H9 (cell line): ENCODE results near the gene PLCH1. TPM values are rescaled to one million over a fixed set of nuclear protein-coding genes. Genes with fewer than 3 reads are reported as not detected.

Experiments
- DNase-seq: peaks from one replicate; pipeline ENCODE4 v3.0.0-alpha.2; 2017
- H2AFZ ChIP-seq: one replicate; pipeline ENCODE4 v1.6.1; 2013; ENCODE audit warnings: mild to moderate bottlenecking, low read length, control low read depth, moderate library complexity
- H2AK5ac ChIP-seq: 2 replicates; pipeline ENCODE4 v1.6.1; 2013; ENCODE audit warnings: low read length, control low read depth, mixed read lengths; ENCODE audit not compliant: insufficient read length
- H2BK120ac ChIP-seq: one replicate; pipeline ENCODE4 v1.6.1; 2013; ENCODE audit warnings: low read depth, mild to moderate bottlenecking, low read length, control low read depth, inconsistent platforms; ENCODE audit not compliant: poor library complexity, severe bottlenecking
- H2BK12ac ChIP-seq: 2 replicates; pipeline ENCODE4 v1.6.1; 2013; ENCODE audit warnings: low read length, control low read depth, mixed read lengths, low read depth; ENCODE audit not compliant: insufficient read length
- H2BK15ac ChIP-seq: 2 replicates; pipeline ENCODE4 v1.6.1; 2013; ENCODE audit warnings: low read depth, low read length, control low read depth
- H2BK20ac ChIP-seq: one replicate; pipeline ENCODE4 v1.6.1; 2013; ENCODE audit warnings: low read depth, mild to moderate bottlenecking, low read length, control low read depth, inconsistent platforms; ENCODE audit not compliant: poor library complexity, severe bottlenecking
- H2BK5ac ChIP-seq: 2 replicates; pipeline ENCODE4 v1.6.1; 2013; ENCODE audit warnings: low read length, control low read depth, mixed read lengths; ENCODE audit not compliant: insufficient read length
- H3K14ac ChIP-seq: 2 replicates; pipeline ENCODE4 v1.6.1; 2013; ENCODE audit warnings: low read length, control low read depth; ENCODE audit not compliant: insufficient read depth
- H3K18ac ChIP-seq: 2 replicates; pipeline ENCODE4 v1.6.1; 2013; ENCODE audit warnings: low read depth, mild to moderate bottlenecking, mixed read lengths, low read length, control low read depth; ENCODE audit not compliant: insufficient read length
- H3K23ac ChIP-seq: 2 replicates; pipeline ENCODE4 v1.6.1; 2013; ENCODE audit warnings: low read length, control low read depth, mixed read lengths, low read depth; ENCODE audit not compliant: insufficient read length
- H3K23me2 ChIP-seq: 2 replicates; pipeline ENCODE4 v1.6.1; 2013; ENCODE audit warnings: low read depth, mild to moderate bottlenecking, mixed read lengths, low read length, control low read depth; ENCODE audit not compliant: insufficient read length, poor library complexity, severe bottlenecking
- H3K27ac ChIP-seq: 2 replicates; pipeline ENCODE4 v1.5.1; 2013; ENCODE audit warnings: low read length, control low read depth, mixed read lengths, low read depth; ENCODE audit not compliant: insufficient read length
- H3K27me3 ChIP-seq: 2 replicates; pipeline ENCODE4 v1.6.1; 2013; ENCODE audit warnings: low read length, control low read depth, inconsistent platforms; ENCODE audit not compliant: insufficient read depth
- H3K4ac ChIP-seq: 2 replicates; pipeline ENCODE4 v1.6.1; 2013; ENCODE audit warnings: low read depth, mild to moderate bottlenecking, control low read depth, inconsistent platforms, low read length, moderate library complexity
- H3K4me1 ChIP-seq: 2 replicates; pipeline ENCODE4 v1.6.1; 2013; ENCODE audit warnings: low read length, control low read depth, inconsistent platforms; ENCODE audit not compliant: insufficient read depth
- H3K4me2 ChIP-seq: 2 replicates; pipeline ENCODE4 v1.6.1; 2013; ENCODE audit warnings: low read length, control low read depth, mixed read lengths; ENCODE audit not compliant: insufficient read length, insufficient read depth
- H3K56ac ChIP-seq: 2 replicates; pipeline ENCODE4 v1.6.1; 2013; ENCODE audit warnings: low read depth, mild to moderate bottlenecking, mixed read lengths, low read length, control low read depth; ENCODE audit not compliant: insufficient read length
- H3K79me1 ChIP-seq: 2 replicates; pipeline ENCODE4 v1.6.1; 2013; ENCODE audit warnings: low read depth, mild to moderate bottlenecking, moderate library complexity, low read length, control low read depth, inconsistent platforms; ENCODE audit not compliant: insufficient read depth, poor library complexity, severe bottlenecking
- H3K79me2 ChIP-seq: 2 replicates; pipeline ENCODE4 v1.6.1; 2013; ENCODE audit warnings: low read length, control low read depth, inconsistent platforms; ENCODE audit not compliant: insufficient read depth
- H3K9ac ChIP-seq: 2 replicates; pipeline ENCODE4 v1.6.1; 2013; ENCODE audit warnings: low read length, control low read depth, mixed read lengths; ENCODE audit not compliant: insufficient read length; ENCODE audit errors: extremely low read depth
- H3K9me3 ChIP-seq: one replicate; pipeline ENCODE4 v1.6.1; 2013; ENCODE audit warnings: low read depth, low read length, inconsistent platforms; ENCODE audit not compliant: control insufficient read depth
- H3T11ph ChIP-seq: one replicate; pipeline ENCODE4 v1.6.1; 2013; ENCODE audit warnings: mild to moderate bottlenecking, low read length, control low read depth, inconsistent platforms
- H4K20me1 ChIP-seq: one replicate; pipeline ENCODE4 v1.6.1; 2013; ENCODE audit not compliant: control insufficient read depth, insufficient read length, insufficient read depth
- H4K5ac ChIP-seq: 2 replicates; pipeline ENCODE4 v1.6.1; 2013; ENCODE audit warnings: low read depth, mild to moderate bottlenecking, mixed read lengths, low read length, control low read depth; ENCODE audit not compliant: insufficient read length
- H4K8ac ChIP-seq: replicated peaks from 2 replicates; pipeline ENCODE4 v1.6.1; 2013; ENCODE audit warnings: low read length, control low read depth, mixed read lengths, low read depth; ENCODE audit not compliant: insufficient read length
- H4K91ac ChIP-seq: 2 replicates; pipeline ENCODE4 v1.6.1; 2013; ENCODE audit warnings: low read depth, mild to moderate bottlenecking, moderate library complexity, mixed read lengths, low read length, control low read depth; ENCODE audit not compliant: insufficient read length
- H3K27ac Mint-ChIP-seq, 3 experiments: 2 replicates in 2 of 3; 3 replicates in 1 of 3; pipeline ENCODE4 v1.8.0; 2020 to 2021; ENCODE audit warnings: mixed read lengths in 3 of 3, mild to moderate bottlenecking in 1 of 3, moderate library complexity in 1 of 3
- H3K27me3 Mint-ChIP-seq: 2 replicates; pipeline ENCODE4 v1.8.0; 2021; ENCODE audit warnings: low read depth, mild to moderate bottlenecking, moderate library complexity, mixed read lengths
- H3K36me3 Mint-ChIP-seq, 3 experiments: 2 replicates in 2 of 3; 3 replicates in 1 of 3; pipeline ENCODE4 v1.8.0; 2020 to 2021; ENCODE audit warnings: low read depth in 3 of 3, mixed read lengths in 3 of 3; ENCODE audit not compliant: insufficient read depth in 1 of 3
- H3K4me1 Mint-ChIP-seq, 2 experiments: 2 replicates each; pipeline ENCODE4 v1.8.0; 2020; ENCODE audit warnings: mixed read lengths in 2 of 2
- H3K4me3 Mint-ChIP-seq, 2 experiments: 2 replicates in 1 of 2; 3 replicates in 1 of 2; pipeline ENCODE4 v1.8.0; 2020 to 2021; ENCODE audit warnings: mild to moderate bottlenecking in 2 of 2, mixed read lengths in 2 of 2, moderate library complexity in 1 of 2
- H3K9me3 Mint-ChIP-seq, 2 experiments: 2 replicates in 1 of 2; 3 replicates in 1 of 2; pipeline ENCODE4 v1.8.0; 2020; ENCODE audit warnings: mild to moderate bottlenecking in 2 of 2, mixed read lengths in 2 of 2, moderate library complexity in 1 of 2
- CTCF ChIP-seq: fragments of 200-600 bp; sonication (generic); conservative IDR thresholded peaks from 3 replicates; pipeline ENCODE4 v1.8.0; 2021; ENCODE audit warnings: antibody characterized with exemption, mild to moderate bottlenecking
- WGBS: extraction: QIAGEN DNeasy Blood & Tissue Kit; methylation state at CpG from one replicate; pipeline ENCODE4 v1.1.7; 2013; ENCODE audit warnings: missing lambda C conversion rate, low lambda C conversion rate, mixed read lengths; ENCODE audit not compliant: insufficient read length; ENCODE audit errors: extremely low coverage; 5-methylcytosine and 5-hydroxymethylcytosine counted together
- total RNA-seq: library from RNA; stranded (reverse); gene quantifications from 2 replicates; pipeline ENCODE4 v1.2.1, GENCODE V29; 2021

PLCH1 gene
- total RNA-seq, 1 experiment from 2014 or later: 19.0 TPM

GRCh38 chr3:155661042-155661441, 83.8 kb downstream of the PLCH1 start:
- WGBS: no CpG with 5 or more reads among the region's 1 CpG

More at GRCh38 chr3:155661042-155661441, 83.8 kb downstream of the PLCH1 start:
- Histone ChIP-seq H3K18ac (no peak overlapping the region), H3K4ac (no peak overlapping the region), H3K27ac (no peak overlapping the region), H2AFZ (no peak overlapping the region), H4K91ac (no peak overlapping the region), H4K5ac (no peak overlapping the region), H4K20me1 (no peaks in the 10 kb centered on the region), H3K79me1 (no peaks in the 10 kb centered on the region), H2BK5ac (no peak overlapping the region), H3T11ph (no peak overlapping the region), H2BK120ac (no peak overlapping the region), H2BK20ac (no peak overlapping the region), H3K23ac (no peak overlapping the region), H3K4me1 (no peaks in the 10 kb centered on the region; the same call in none of the 2 replicates), H3K9ac (no peak overlapping the region), H2BK15ac (no peak overlapping the region), H2AK5ac (no peak overlapping the region), H3K23me2 (no peaks in the 10 kb centered on the region), H3K4me2 (no peak overlapping the region), H3K56ac (no peak overlapping the region), H3K27me3 (no peaks in the 10 kb centered on the region), H3K79me2 (no peaks in the 10 kb centered on the region), H3K14ac (no peak overlapping the region), H2BK12ac (no peak overlapping the region), H4K8ac (no peak overlapping the region), H3K9me3 (no peaks in the 10 kb centered on the region)
- Mint-ChIP-seq H3K4me1 (peaks cover 13 to 17% of the 10 kb centered on the region in 2 experiments), H3K36me3 (no peaks in the 10 kb centered on the region), H3K9me3 (no peaks in the 10 kb centered on the region), H3K4me3 (no peak overlapping the region), H3K27me3 (no peaks in the 10 kb centered on the region), H3K27ac (no peak overlapping the region)
- TF ChIP-seq CTCF: no peak
- DNase-seq: no peak
